GM18909 (cell line): Measurements from ENCODE around the gene MITF.

Source experiments
- ATAC-seq: cut with Tn5 transposase; IDR thresholded peaks from one replicate; pipeline ENCODE4 v1.9.1; 2021; ENCODE audit warnings: mild to moderate bottlenecking; ENCODE audit not compliant: unreplicated experiment, poor library complexity

Gene MITF

GRCh38 chr3:69739204-69740102, at the start of gene MITF:
MITF (plus strand) TSS chr3:69739464; CDS start chr3:69739598, 134 bp downstream.
- peak; percentile 98 for ATAC-seq

GRCh38 chr3:69691860-69692259, 47.4 kb upstream of the MITF start:
- ATAC-seq, result no peak

- ATAC-seq, result no peak
Observed at GRCh38 chr3:69692761-69693160, 46.5 kb upstream of the MITF start.

- no peak for ATAC-seq
Observed at GRCh38 chr3:69695443-69695842, 43.8 kb upstream of the MITF start.

GRCh38 chr3:69695933-69696332, 43.3 kb upstream of the MITF start:
- ATAC-seq, result no peak

GRCh38 chr3:69696367-69696766, 42.9 kb upstream of the MITF start:
- no peak for ATAC-seq

GRCh38 chr3:69697381-69697780, 41.9 kb upstream of the MITF start:
- no peak for ATAC-seq

GRCh38 chr3:69698728-69699127, 40.5 kb upstream of the MITF start:
- ATAC-seq, result no peak

- ATAC-seq, result no peak
Observed at GRCh38 chr3:69699183-69699582, 40.1 kb upstream of the MITF start.

GRCh38 chr3:69700949-69701348, 38.3 kb upstream of the MITF start:
- ATAC-seq, result no peak

- ATAC-seq, result no peak
Observed at GRCh38 chr3:69710153-69710977, 28.9 kb upstream of the MITF start.

GRCh38 chr3:69712269-69712668, 27.0 kb upstream of the MITF start:
- no peak for ATAC-seq

GRCh38 chr3:69712933-69713332, 26.3 kb upstream of the MITF start:
- ATAC-seq, result no peak

- no peak for ATAC-seq
Observed at GRCh38 chr3:69715204-69715603, 24.1 kb upstream of the MITF start.

GRCh38 chr3:69716119-69716518, 23.1 kb upstream of the MITF start:
- no peak for ATAC-seq

- no peak for ATAC-seq
Observed at GRCh38 chr3:69718866-69719586, 20.2 kb upstream of the MITF start.

- ATAC-seq, result no peak
Observed at GRCh38 chr3:69719587-69720122, 19.6 kb upstream of the MITF start.

GRCh38 chr3:69720824-69721223, 18.4 kb upstream of the MITF start:
- ATAC-seq, result no peak

GRCh38 chr3:69723389-69723788, 15.9 kb upstream of the MITF start:
- ATAC-seq, result no peak

GRCh38 chr3:69724722-69725435, 14.4 kb upstream of the MITF start:
- ATAC-seq, result no peak
